Stimulated activated CD8-positive, alpha-beta memory T cell treated with anti-CD3 and anti-CD28 coated beads, Interleukin-12 subunit alpha, Interleukin-12 subunit beta, amount 100 ng/mL, for 24 hours (primary cell): Measurements from ENCODE around the gene RAB6A.
"Not testable (repeated sequence)": the region's sequence is repeated elsewhere in the genome, so short reads cannot be mapped to it uniquely, and the experiment has no call there.

ENCODE experiments used
- DNase-seq: peaks from one replicate; pipeline ENCODE4 v3.0.0-alpha.2; 2020; ENCODE audit errors: extremely low read depth

Gene RAB6A

DNA sequence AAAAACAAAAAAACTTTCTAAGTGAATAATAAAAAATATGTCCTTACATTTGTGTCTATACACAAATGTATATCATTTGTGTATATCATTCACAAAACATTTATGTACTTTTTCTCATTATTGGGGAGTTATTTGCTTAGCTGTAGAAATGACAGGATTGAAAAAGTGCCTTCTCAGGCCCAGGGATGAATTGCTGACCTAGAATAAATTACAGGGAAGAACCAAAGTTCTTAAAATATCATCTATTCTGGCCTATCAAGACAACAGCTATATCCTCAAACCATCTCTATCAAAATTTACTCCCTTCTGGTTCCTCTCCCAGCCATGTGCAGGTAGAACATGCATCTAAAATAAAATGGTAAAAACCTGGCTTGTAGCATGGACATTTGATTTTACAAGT, 1.9 kb upstream of the RAB6A start:
- no peak for DNase-seq

DNA sequence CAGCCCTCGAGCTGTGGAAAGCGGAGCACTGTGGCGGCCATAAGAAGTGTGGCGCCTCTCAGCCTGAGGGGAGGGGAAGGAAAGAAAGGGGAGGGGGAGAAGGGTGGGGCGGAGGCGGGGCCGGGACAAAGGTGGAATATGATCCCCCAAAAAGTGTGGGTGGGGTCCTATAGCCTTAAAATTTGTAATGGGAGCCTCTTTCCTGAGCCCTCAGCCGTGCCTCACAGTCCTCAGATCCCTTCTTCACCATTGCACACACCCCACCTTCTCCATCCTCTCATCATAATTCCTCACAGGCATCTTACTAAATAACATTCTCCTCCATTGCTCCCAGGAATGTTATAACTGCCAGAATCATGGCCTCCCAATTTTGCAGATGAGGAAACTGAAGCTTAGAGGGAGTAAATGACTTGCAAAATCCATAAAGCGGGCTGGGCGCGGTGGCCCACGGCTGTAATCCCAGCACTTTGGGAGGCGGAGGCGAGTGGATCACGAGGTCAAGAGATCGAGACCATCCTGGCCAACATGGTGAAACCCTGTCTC, 600 bp upstream of the RAB6A start:
- DNase-seq: no peak

DNA sequence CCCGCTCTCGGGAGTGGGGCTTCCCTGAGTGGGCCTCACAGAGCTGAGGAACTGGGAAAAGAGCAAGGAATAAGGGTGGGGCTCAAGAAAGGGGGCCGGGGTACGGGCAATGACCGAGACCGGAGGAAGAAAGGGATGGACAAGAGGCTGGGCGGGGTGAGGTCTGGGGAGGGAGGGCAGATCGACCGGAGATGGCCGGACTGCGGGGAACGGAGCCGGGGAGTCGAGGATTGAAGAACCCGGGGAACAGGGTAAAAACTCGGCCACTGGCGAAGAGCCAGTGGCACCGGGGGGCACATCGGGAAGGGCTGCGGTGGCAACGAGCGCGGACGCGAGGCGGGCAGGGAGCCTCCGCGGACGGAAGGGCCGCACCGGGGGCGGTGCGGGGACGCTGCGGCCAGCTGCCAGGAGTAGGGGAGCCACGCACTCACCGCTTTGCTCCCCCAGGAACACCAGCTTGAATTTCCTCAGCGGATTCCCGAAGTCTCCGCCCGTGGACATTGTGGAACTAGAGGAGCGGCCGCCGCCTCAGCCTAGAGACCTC, 667 bp downstream of the RAB6A start:
- no peak for DNase-seq

DNA sequence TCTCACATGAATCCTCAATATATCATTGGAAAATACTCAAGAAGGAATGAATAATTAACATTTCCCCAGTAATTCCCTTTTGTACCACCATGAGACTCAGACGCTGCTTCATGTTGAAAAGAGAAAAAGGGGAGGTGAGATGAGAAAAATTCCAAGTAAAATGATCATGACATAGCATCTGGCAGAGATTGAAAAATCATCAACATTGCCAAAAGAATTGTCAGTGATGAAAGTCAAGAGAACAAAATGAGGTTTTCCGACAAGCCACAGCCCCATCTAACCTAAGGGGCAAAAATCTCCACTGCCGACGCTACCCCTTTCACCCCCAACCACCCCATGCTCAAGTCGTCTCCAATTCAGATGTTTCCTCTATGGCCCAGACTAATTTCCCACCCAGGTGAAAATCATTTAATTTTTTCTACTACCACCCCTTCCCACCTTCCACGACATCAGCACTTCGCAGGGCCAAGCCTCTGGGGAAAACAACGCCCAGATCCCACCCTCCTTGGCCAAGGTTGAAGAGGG, 1.2 kb downstream of the RAB6A start:
- DNase-seq: no peak

DNA sequence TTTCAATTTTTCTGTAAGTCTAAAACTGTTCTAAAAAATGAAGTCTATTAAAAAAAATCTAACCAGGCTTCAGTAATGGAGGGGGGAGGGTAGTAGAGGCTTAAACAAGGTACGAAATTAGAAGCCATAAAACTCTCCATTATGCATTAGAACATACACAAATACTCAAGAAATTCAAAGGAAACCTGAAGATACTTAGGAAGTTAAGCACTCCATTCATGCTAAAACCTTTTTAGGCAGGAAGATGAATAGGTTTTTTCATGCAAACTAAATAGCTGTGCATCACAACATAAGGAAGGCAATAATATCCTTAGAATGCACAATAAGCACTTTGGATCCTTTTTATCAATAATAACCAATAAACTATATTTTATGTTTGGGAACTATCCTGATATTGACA, 2.4 kb downstream of the RAB6A start:
- DNase-seq: no peak

DNA sequence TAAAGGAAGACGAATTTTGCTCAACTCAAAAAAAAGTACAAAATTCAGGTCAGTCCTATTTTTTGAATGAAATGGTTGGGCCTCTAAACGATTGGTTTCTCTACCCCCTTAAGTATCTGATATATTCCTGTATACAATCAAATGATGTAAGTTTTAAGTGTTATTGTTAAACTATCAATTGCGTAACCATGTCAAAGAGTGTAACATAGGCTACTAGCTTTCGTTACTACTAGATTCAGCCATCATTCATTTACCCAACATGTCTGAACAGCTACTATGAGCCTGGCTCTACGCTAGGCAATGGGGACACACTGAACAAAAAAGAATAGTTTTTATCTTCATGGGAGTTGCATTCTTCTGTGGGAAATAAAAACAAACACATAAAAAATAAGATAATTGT, 3.3 kb downstream of the RAB6A start:
- DNase-seq: no peak

DNA sequence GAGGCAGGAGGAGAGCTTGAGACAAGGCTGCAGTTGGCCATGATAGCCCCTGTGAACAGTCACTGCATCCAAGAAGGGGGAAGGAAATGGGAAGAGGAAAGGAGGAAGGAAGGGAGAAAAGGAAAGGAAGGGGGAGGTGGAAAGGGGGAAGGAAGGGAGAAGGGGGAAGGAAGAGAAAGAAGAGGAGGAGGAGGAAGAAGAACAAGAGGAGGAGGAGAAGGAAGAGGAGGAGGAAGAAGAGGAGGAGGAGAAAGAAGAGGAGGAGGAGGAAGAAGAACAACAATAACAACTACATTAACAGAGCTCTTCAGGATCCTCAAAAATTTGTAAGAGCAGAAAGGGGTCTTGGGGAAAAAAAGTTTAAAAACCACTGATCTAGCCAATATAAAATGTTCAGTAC, 5.2 kb downstream of the RAB6A start:
- no peak for DNase-seq

DNA sequence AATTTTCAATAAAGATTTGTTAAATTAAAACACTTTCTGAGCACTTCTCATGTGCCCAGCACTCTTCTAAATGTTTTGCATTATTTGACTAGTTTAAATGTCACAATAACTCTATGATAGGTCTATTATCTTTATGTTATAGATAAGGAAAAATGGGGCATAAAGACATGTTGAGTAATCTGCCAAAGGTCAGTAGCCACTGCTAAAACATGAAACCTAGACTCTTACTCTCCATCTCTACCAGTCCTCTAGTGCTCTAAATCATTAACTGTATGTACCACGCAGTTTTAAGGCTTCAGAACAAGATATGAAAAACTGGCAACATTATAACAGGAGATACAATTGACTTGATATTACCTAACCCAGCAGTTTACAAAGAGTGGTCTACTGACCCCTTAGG, 6.9 kb downstream of the RAB6A start:
- no peak for DNase-seq

DNA sequence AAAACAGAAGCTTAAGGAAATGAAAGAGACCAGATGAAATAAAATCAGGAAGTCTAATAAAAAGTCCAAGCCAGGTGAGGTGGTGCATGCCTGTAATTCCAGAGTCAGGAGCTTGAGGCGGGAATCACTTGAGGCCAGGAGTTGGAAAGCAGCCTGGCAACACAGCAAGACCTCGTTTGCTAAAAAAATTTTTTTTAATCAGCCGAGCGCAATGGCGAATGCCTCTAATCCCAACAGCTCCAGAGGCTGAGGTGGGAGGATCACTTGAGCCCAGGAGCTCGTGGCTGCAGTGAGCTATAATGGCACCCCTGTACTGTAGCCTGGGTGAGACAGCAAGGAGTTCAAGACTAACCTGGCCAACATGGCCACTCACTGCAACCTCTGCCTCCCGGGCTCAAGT, 8.0 kb downstream of the RAB6A start:
- DNase-seq: no peak

DNA sequence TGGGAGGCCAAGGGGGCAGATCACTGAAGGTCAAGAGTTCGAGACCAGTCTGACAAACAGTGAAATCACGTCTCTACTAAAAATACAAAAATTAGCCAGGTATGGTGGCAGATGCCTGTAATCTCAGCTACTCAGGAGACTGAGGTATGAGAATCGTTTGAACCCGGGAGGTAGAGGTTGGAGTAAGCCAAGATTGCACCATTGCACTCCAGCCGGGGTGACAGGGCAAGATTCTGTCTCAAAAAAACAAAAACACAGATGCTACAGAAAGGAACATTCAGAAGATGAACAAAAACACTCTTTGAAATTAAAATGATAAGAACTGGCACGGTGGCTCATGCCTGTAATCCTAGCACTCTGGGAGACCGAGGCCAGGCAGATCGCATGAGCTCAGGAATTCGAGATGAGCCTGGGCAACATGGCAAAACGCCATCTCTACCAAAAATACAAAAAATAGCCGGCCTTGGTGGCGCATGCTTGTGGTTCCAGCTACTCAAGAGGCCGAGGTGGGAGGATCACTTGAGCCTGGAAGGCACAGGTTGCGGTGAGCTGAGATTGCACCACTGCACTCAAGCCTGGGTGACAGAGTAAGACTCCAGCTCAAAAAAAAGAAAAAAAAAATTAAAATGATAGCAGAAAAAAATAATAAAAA, 8.5 kb downstream of the RAB6A start:
- no peak for DNase-seq

DNA sequence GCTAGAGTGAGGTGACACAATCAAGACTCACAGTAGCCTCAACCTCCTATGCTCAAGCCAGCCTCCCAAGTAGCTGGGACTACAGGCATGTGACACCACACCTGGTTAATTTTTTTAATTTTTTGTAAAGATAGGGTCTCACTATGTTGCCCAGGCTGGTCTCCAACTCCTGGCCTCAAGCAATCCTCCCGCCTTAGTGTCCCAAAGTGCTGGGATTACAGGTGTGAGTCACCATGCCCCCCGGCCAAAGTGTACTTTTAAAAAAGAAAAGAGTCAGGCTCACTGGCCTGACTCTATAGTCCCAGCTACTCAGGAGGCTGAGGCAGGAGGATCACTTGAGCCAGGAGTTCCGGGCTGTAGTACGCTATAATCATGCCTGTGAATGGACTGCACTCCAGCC, 10.0 kb downstream of the RAB6A start:
- DNase-seq: not testable (repeated sequence)

DNA sequence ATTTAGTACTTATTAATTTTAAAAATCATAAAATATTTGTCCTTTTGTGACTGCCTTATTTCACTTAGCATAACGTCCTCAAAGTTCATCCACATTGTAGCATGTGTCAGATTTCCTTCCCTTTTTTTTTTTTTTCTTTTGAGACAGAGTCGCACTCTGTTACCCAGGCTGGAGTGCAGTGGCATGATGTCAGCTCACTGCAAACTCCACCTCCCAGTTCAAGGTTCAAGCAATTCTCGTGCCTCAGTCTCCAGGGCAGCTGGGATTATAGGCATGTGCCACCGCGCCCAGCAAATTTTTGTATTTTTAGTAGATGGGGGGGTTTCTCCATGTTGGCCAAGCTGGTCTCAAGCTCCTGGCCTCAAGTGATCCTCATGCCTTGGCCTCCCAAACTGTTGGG, 10.6 kb downstream of the RAB6A start:
- no peak for DNase-seq

DNA sequence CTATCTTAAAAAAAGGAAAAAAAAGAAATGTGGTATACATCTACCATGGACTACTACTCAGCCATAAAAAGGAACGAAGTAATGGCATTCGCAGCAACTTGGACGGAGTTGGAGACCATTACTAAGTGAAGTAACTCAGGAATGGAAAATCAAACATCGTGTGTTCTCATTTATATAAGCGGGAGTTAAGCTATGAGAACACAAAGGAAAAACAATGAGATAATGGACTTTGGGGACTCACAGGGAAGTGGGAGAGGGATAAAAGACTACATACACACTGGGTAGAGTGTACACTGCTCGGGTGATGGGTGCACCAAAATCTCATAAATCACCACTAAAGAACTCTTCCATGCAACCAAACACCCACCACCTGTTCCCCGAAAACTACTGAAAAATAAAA, 11.8 kb downstream of the RAB6A start:
- no peak for DNase-seq

DNA sequence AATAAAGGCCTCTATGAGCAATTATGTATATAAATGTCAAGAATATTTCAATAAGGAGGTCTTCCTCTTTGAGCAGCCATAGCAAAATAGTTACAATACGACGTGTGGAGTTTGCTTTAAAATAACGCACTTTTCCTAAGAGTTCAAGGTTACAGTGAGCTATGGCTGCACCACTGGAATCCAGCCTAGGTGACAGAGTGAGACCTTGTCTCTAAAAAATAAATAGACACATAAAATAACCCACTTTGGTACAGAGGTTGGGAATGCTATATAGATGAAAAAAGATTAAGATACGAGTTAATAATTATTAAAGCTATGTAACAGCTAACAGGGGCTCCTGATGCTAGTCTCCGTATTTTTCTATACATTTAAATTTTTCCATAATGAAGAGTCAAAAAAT, 12.6 kb downstream of the RAB6A start:
- no peak for DNase-seq

DNA sequence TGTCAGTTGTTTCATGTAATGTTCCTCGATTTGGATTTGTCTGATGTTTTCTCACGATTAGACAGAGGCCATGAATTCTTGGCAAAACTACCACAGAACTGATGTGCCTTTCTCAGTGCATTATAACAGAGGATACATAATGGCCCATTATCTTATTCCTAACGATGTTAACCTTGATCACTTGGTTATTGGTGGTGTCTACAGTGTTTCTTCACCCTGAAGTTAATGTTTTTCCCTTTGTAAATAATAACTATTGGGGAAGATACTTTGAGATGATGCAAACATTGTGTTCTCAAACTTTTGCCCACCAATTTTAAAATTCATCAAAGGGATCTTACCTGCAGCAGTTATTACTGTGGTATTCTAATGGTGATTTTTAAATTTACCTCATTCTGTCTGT, 13.1 kb downstream of the RAB6A start:
- no peak for DNase-seq

DNA sequence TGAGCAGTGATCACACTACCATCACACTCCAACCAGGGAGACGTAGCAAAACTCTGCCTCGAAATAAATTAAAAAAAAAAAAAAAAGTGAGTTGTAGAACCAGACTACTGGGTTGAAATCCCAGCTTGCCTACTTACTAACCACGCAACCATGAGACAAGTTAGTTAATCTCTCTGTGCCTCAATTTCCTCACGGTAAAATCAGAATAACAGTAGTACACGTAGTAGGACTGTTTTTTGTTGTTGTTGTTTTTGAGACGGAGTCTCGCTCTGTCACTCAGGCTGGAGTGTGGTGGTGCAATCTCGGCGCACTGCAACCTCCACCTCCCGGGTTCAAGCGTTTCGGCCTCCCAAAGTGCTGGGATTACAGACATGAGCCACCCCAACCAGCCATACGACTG, 14.2 kb downstream of the RAB6A start:
- DNase-seq: no peak

DNA sequence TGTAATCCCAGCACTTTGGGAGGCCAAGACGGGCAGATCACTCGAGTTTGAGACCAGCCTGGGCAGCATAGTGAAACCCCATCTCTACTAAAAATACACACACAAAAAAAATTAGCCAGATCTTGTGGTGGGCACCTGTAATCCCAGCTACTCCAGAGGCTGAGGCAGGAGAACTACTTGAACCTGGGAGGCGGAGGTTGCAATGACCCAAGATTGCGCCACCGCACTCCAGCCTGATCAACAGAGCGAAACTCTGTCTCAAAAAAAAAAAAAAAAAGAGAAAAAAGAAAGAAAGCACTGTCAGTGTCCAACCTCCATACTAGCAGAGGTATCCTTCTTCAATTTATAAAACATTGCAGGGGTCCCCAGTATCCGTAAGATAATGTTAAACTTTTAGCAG, 17.8 kb downstream of the RAB6A start:
- no peak for DNase-seq

DNA sequence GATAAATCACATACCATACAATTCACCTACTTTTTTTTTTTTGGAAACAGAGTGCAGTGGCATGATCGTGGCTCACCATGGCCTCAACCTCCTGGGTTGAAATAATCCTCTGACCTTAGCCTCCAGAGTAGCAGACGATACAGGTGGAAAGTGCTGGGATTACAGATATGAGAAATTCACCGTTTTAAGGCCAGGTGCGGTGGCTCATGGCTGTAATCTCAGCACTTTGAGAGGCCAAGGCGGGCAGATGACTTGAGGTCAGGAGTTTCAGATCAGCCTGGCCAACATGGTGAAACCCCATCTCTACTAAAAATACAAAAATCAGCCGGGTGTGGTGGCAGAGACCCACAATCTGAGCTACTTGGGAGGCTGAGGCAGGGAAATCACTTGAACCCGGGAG, 24.9 kb downstream of the RAB6A start:
- DNase-seq: not testable (repeated sequence)

DNA sequence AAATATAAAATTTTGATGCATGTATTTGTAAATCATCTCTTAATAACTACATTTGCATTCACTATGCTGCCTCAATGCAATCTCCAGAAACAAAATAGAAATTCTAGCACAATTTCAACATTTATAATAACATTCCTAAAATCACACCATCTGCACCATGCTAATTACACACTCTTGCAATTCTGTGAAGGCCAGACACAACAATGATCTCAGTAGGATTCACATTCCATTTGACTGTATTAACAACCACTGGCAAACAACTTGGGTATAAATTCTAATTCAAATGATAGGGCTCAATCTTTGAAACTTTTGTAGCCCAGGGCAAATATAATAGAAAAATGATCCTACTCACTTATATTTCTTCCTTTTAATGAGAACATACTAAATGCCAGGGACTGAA, 25.9 kb downstream of the RAB6A start:
- no peak for DNase-seq

DNA sequence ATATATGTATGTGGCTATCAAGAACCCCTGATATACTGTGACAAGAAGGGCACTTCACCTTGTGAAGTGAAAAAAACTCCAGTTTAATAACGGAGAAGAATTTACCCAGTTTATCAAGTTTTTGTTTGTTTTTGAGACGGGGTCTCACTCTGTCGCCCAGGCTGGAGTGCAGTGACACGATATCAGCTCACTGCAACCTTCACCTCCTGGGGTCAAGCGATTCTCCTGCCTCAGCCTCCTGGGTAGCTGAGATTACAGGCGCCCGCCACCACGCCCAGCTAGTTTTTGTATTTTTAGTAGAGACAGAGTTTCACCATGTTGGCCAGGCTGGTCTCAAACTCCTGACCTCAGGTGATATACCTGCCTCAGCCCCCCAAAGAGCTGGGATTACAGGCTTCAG, 26.9 kb downstream of the RAB6A start:
- DNase-seq: not testable (repeated sequence)

DNA sequence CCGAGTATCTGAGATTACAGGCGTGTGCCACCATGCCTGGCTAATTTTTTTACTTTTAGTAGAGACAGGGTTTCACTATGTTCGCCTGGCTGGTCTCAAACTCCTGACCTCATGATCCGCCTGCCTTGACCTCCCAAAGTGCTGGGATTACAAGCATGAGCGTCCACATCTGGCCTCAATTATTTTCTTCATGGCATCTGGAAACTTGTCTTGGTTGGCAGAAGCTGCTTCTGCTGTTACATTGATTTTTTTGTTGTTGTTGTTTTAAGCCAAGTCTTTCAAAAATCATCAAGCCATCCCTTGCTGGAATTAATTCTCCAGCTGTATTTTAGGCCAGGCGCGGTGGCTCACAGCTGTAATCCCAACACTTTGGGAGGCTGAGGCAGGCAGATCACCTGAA, 27.9 kb downstream of the RAB6A start:
- not testable (repeated sequence) for DNase-seq

DNA sequence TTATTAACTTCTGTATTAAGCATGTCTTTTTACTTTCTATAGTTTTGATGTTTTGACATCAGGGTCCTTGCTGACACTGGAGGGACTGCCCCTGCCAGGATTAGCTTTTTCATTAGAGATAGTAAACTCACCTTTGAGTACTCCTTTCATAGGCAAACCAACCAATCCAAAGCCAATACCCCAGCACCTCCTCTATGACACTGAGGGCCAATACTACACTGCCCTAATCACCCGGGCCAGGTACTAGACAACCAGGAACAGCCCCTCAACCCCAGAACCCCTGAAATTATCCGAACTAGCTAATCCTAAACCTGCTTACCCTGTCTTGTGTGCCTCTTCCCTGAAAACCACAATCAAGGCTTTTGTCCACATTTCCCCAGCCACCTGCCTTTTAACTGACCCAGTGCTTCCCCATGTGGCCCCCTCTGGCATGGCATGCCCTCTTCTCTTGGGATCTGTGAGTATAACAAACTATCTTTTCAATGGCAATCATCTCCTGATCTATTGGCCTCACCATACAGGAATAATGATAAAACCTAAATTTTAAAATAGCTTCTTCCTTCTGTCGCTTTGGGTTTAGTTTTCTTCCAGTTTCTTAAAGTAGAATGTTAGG, 31.2 kb downstream of the RAB6A start:
- DNase-seq: no peak

DNA sequence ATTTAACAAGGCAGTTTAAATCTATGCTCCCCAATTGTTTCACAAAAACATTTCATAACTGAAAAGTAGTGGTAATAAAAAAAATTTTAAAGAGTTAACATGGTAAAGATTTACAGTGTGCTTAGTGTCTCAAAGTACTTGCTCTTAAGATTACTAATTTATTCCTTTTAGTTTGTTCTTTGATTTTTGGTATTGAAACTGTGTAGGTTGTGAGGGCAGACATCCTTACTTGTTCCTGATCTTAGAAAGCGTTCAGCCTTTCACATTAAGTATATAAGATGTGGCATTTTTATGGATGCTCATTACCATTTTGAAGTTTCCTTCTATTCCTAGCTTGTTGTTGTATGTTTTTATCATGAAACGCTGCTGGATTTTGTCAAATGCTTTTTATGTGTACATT, 32.9 kb downstream of the RAB6A start:
- DNase-seq: no peak
